Body of pancreas (tissue), 4 donors: ENCODE measurements around the gene SLC25A51. TPM values are rescaled to one million over a fixed set of nuclear protein-coding genes. Genes with fewer than 3 reads are reported as not detected.
A peak's percentile ranks its signal among the peaks of the same experiment; 100 is the strongest.

Experiments
- ATAC-seq: fragments of 150-250 bp; one replicate; pipeline ENCODE4 v1.9.1; 2016
- DNase-seq, 4 donors: peaks; one replicate each; pipeline ENCODE4 v3.0.0-alpha.2; 2019
- H3K27ac ChIP-seq, 4 donors: fragments of 200-600 bp; sonication (generic); 1 replicate in 3 of 4; 2 replicates in 1 of 4; pipeline versions ENCODE4 v1.5.1 to v1.6.1; 2016 to 2019; ENCODE audit warnings: mild to moderate bottlenecking in 1 of 4, mixed read lengths in 1 of 4, moderate library complexity in 1 of 4
- H3K27me3 ChIP-seq, 2 donors: fragments of 200-600 bp; sonication (generic); one replicate each; pipeline ENCODE4 v1.6.0; 2016; ENCODE audit warnings: mild to moderate bottlenecking in 1 of 2
- H3K36me3 ChIP-seq, 2 donors: fragments of 200-600 bp; sonication (generic); replicated peaks in 1 of 2; 2 replicates each; pipeline ENCODE4 v1.5.1; 2016; ENCODE audit warnings: low read depth in 2 of 2; ENCODE audit not compliant: insufficient read depth in 1 of 2
- H3K4me1 ChIP-seq: fragments of 200-600 bp; sonication (generic); one replicate; pipeline ENCODE4 v1.6.0; 2016
- H3K4me3 ChIP-seq, 2 donors: fragments of 200-600 bp; sonication (generic); 1 replicate in 1 of 2; 2 replicates in 1 of 2; pipeline ENCODE4 v1.5.1; 2016 to 2019
- H3K9me3 ChIP-seq, 3 donors: fragments of 200-600 bp; sonication (generic); 1 replicate in 2 of 3; 2 replicates in 1 of 3; pipeline ENCODE4 v1.5.1; 2016
- CTCF ChIP-seq, 7 experiments: fragments of 450-650 bp in 4 of 7; fragments of 200-600 bp in 3 of 7; sonication (generic) in 3 of 7; IDR thresholded peaks; one replicate each; pipeline ENCODE4 v1.5.1; 2016 to 2019; ENCODE audit warnings: antibody characterized with exemption in 7 of 7
- POLR2A ChIP-seq, 3 donors: fragments of 450-650 bp; IDR thresholded peaks; one replicate each; pipeline ENCODE4 v1.6.1; 2016; ENCODE audit warnings: antibody characterized with exemption in 3 of 3, mild to moderate bottlenecking in 2 of 3
- WGBS, 2 donors: methylation state at CpG; one replicate each; pipeline ENCODE4 v1.1.5; 2017; 5-methylcytosine and 5-hydroxymethylcytosine counted together
- intact Hi-C: fragments of 100-400 bp; cut with DNase I; formaldehyde crosslinking; loops from one replicate; pipeline ENCODE4 v1.15.1; 2023
- total RNA-seq, 2 donors: library from RNA; depleted of rRNA; stranded (reverse); fragments of >200 nt; gene quantifications; one replicate each; pipeline ENCODE4 v1.1.0, GENCODE V29; 2016

SLC25A51 gene
- total RNA-seq, 2 donors from 2014 or later, result 17.1 to 18.1 TPM

GRCh38 chr9:37946971-37947370 lies 43.0 kb upstream of the SLC25A51 start:
- 87 to 94% methylated on average over 7 of the region's 7 CpGs for WGBS, 2 donors
- DNase-seq, result no peak
- no peak for TF ChIP-seq POLR2A (IDR thresholded peaks at IDR 0.05)
- no peak for TF ChIP-seq CTCF (IDR thresholded peaks at IDR 0.05)
- no peak for ATAC-seq
- Histone ChIP-seq H3K4me1 (peaks cover 43% of the 10 kb centered on the region), H3K27me3 (no peaks in the 10 kb centered on the region), H3K4me3 (no peak overlapping the region), H3K9me3 (no peaks in the 10 kb centered on the region), H3K36me3 (peaks cover 0 to 10% of the 10 kb centered on the region in 2 donors), H3K27ac (no peak overlapping the region)
- intact Hi-C loops, result loop anchor here (5.0 kb wide), 2 partner anchors 35 to 45 kb away; no protein-coding TSS in a partner anchor

GRCh38 chr9:37946041-37946440 lies 42.1 kb upstream of the SLC25A51 start:
- H3K4me3 ChIP-seq, result no peak overlapping the region
- no peak for DNase-seq
- 93 to 94% methylated on average over 6 to 8 of the region's 8 CpGs for WGBS, 2 donors
- no peak for TF ChIP-seq CTCF (IDR thresholded peaks at IDR 0.05)
- TF ChIP-seq POLR2A (IDR thresholded peaks at IDR 0.05), result no peak
- H3K9me3 ChIP-seq, result no peaks in the 10 kb centered on the region
- no peak for ATAC-seq
- H3K27ac ChIP-seq, result no peak overlapping the region
- intact Hi-C loops, result loop anchor here (5.0 kb wide), 2 partner anchors 34 to 46 kb away; no protein-coding TSS in a partner anchor
- H3K36me3 ChIP-seq, result peaks cover 0 to 10% of the 10 kb centered on the region in 2 donors
- no peaks in the 10 kb centered on the region for H3K27me3 ChIP-seq
- peaks cover 34% of the 10 kb centered on the region for H3K4me1 ChIP-seq

GRCh38 chr9:37944671-37945481 lies 40.9 kb upstream of the SLC25A51 start:
- Histone ChIP-seq H3K36me3 (peaks cover 0 to 10% of the 10 kb centered on the region in 2 donors), H3K27me3 (no peaks in the 10 kb centered on the region), H3K9me3 (no peaks in the 10 kb centered on the region), H3K4me3 (no peak overlapping the region), H3K27ac (peak overlapping the region in 2 of 4 donors; percentile 45 to 55), H3K4me1 (peaks cover 30% of the 10 kb centered on the region)
- ATAC-seq (no peak), DNase-seq (no peak)
- no peak for TF ChIP-seq POLR2A (IDR thresholded peaks at IDR 0.05)
- TF ChIP-seq CTCF (IDR thresholded peaks at IDR 0.05), result no peak
- intact Hi-C loops, result loop anchor here (5.0 kb wide), 2 partner anchors 33 to 47 kb away; no protein-coding TSS in a partner anchor
- WGBS, 2 donors, result 78 to 81% methylated on average over 8 to 9 of the region's 9 CpGs

GRCh38 chr9:37944266-37944650 lies 40.3 kb upstream of the SLC25A51 start:
- no peak overlapping the region for H3K4me3 ChIP-seq
- DNase-seq, result no peak
- no peaks in the 10 kb centered on the region for H3K9me3 ChIP-seq
- H3K27me3 ChIP-seq, result no peaks in the 10 kb centered on the region
- TF ChIP-seq CTCF (IDR thresholded peaks at IDR 0.05) (no peak), POLR2A (IDR thresholded peaks at IDR 0.05) (no peak)
- peak overlapping the region in 3 of 4 donors; percentile 37 to 52 (median 45) for H3K27ac ChIP-seq
- ATAC-seq, result no peak
- intact Hi-C loops, result no loop called here
- WGBS, 2 donors, result 83 to 91% methylated on average over 5 to 7 of the region's 7 CpGs
- H3K36me3 ChIP-seq, result peaks cover 0 to 10% of the 10 kb centered on the region in 2 donors
- H3K4me1 ChIP-seq, result peaks cover 35% of the 10 kb centered on the region
